GM13976 (cell line): ENCODE measurements around the gene IL12RB2.

Experiments used
- DNase-seq: peaks from one replicate; pipeline ENCODE4 v3.0.0; 2012; ENCODE audit warnings: low spot score
- in situ Hi-C: fragments of 300-500 bp; cut with MboI; formaldehyde crosslinking; loops from one replicate; pipeline ENCODE4 v1.12.0; 2022; ENCODE audit warnings: low sequenced_read_pairs, mixed read lengths, inconsistent platforms; ENCODE audit not compliant: unreplicated experiment
- TF ChIP-seq, protein P1 (sequence below): IDR thresholded peaks from 2 replicates; pipeline ENCODE4 v1.5.1; 2012; ENCODE audit warnings: borderline replicate concordance, mild to moderate bottlenecking; ENCODE audit not compliant: insufficient read depth; ENCODE audit errors: extremely low read depth, missing control alignments, control extremely low read depth

IL12RB2 gene

DNA sequence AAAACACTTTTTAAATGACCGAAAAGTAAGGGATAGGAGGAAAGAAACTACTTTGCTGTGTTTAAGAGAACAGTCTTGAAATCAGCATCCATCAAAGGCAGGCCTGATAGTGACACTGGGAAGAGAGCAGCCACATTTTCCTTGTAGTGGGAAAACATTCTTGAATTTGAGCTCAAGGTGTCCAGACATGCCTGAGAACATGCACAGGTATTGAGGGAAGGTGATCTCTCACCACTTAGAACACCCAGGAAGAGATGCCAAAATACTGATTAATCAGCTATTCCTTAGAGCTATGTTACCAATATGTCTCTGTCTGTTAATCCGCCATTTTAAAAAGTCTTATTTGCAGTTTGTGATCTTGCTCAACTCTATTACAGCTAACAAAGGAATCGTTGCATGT is 25.9 kb downstream of the IL12RB2 start:
- in situ Hi-C loops: no loop called here
- TF ChIP-seq, protein P1, sequence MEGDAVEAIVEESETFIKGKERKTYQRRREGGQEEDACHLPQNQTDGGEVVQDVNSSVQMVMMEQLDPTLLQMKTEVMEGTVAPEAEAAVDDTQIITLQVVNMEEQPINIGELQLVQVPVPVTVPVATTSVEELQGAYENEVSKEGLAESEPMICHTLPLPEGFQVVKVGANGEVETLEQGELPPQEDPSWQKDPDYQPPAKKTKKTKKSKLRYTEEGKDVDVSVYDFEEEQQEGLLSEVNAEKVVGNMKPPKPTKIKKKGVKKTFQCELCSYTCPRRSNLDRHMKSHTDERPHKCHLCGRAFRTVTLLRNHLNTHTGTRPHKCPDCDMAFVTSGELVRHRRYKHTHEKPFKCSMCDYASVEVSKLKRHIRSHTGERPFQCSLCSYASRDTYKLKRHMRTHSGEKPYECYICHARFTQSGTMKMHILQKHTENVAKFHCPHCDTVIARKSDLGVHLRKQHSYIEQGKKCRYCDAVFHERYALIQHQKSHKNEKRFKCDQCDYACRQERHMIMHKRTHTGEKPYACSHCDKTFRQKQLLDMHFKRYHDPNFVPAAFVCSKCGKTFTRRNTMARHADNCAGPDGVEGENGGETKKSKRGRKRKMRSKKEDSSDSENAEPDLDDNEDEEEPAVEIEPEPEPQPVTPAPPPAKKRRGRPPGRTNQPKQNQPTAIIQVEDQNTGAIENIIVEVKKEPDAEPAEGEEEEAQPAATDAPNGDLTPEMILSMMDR: no peak
- DNase-seq: no peak

DNA sequence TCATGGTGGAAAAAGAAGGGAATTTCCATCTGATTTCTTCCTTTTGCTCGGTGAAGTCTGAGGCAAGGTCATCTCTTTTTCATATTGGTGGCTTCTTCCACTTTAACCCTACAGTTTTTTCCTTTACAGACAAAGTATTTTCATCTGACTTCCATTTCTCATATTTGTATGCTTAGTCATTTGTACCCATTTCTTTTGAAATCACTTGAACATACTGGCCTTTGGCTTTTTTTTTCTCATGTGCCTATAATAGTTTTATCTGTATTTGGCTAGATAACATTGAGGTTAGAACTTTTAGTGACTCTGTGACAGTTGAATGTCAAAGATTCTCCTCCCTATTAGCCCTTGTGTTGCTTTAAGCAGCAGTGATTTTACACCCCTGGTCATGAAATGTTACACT is 27.7 kb downstream of the IL12RB2 start:
- in situ Hi-C loops: no loop called here
- no peak for DNase-seq
- TF ChIP-seq, protein P1: no peak

DNA sequence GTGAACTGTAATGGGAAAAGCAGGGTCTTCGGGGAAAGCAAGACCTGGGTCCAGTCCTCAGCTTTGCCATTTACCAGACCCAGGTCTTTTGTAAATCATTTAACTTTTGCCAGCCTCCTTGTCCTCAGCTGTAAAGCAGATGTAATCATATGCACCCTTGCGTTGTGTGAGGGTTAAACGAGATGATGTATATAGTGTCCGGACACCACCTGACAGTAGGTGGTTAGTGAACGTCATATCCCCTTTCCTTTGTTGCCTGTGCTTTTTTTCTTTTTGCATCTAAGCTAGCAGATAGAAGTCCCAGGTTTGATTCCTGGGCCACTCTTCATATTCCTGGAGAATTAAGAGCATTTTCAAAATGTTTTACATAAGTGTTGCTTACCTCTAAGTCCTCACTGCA is 28.5 kb downstream of the IL12RB2 start:
- no peak for DNase-seq
- TF ChIP-seq, protein P1: no peak
- in situ Hi-C loops: no loop called here

DNA sequence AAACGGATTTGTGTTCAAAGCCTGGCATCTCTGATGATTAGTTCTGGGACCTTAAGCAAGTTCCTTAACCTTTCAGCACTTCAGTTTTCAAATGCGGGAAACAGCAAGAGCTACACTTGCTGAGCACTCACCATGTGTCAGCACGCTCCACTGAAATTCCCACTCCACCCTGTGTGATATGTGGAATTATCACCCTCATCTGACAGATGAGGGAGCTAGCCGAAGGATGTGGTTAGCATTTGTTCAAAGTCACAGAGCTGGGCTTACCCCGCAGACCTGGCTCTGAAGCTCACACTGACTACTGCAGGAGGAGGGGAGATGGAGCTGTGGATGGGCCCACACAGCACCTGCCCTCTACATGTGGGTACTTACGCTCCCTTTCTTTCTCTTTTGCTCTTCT is 29.1 kb downstream of the IL12RB2 start:
- no peak for DNase-seq
- in situ Hi-C loops: no loop called here
- TF ChIP-seq, protein P1: no peak

DNA sequence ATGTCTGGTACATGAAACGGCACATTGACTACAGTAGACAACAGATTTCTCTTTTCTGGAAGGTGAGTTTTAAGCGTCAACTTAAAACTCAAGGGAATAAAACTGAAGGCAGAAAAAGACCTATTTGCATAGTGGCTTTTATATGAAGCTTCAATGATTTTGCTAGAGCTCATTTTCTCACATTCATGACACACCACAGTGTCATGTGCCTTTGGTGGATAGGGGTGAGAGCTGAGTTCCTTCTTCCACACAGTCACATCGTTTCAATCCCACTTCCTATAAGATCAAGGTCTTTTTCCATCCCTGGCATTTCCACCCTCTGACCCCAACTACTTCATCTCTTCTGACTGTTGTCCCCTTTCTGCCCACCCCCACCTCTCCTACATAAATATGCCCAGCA is 31.0 kb downstream of the IL12RB2 start:
- no peak for DNase-seq
- TF ChIP-seq, protein P1: no peak
- in situ Hi-C loops: no loop called here

DNA sequence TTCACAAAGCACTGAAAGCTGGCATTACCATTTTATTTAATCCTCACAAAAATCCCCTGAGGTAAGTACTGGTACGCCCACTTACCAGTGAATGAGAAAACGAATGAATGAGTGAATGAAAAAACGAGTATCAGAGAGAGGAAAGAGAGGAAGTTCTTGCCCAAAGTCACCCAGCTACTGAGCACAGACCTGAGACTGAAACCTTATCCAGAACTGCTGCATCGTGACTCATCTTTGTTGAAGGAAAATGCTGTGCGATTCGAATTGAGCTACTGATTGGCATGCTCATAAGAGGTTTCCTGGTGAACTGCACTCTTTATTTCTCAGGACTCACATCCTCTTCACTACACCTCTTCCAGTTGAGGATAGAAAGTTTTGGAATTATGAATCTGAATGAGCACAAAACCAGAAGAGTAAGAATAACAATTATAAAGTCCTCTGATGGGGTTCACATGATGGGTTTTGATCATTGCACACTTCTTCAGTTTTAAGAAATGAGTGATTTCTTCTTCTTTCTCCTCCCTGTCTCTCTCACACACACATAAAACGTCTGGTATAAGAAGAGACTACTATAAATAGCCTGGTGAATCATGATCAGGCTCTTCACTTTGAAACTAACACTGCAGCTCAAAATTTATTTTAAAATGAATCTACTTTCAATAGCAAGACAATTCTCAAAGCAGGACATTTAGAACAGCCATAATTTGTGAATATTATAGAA is 32.1 kb downstream of the IL12RB2 start:
- DNase-seq: no peak
- TF ChIP-seq, protein P1: no peak
- in situ Hi-C loops: loop anchor here (10.0 kb wide), 2 partner anchors 105 to 145 kb away; no protein-coding TSS in a partner anchor
